OCI-LY7 (cell line): ENCODE results near the gene CCDC73. TPM values are rescaled to one million over a fixed set of nuclear protein-coding genes. Genes with fewer than 3 reads are reported as not detected.
"Not testable (repeated sequence)": the region's sequence is repeated elsewhere in the genome, so short reads cannot be mapped to it uniquely, and the experiment has no call there.

Source experiments
- BruUV-seq: library from RNA; stranded (reverse); fragments of 400-500 nt; replicated peaks from 2 replicates; lab custom pipeline; 2021; lab: Mats Ljungman, UMichigan
- CTCF ChIA-PET: fragments of 300-600 bp; sonication (Branson Sonifier 250); formaldehyde crosslinking; loops from one replicate; lab custom pipeline; 2022; ENCODE audit warnings: antibody characterized with exemption; ENCODE audit not compliant: unreplicated experiment; lab: Charles Lee
- POLR2A ChIA-PET: fragments of 300-600 bp; sonication (Branson Sonifier 250); formaldehyde crosslinking; loops from one replicate; lab custom pipeline; 2022; ENCODE audit warnings: antibody characterized with exemption; lab: Charles Lee
- DNase-seq: peaks from one replicate; pipeline ENCODE4 v3.0.0-alpha.2; 2015; ENCODE audit warnings: low spot score
- H2AFZ ChIP-seq: fragments of 200-600 bp; sonication (generic), shearing (Covaris generic); 2 replicates; pipeline ENCODE4 v1.6.1; 2014; ENCODE audit warnings: mild to moderate bottlenecking, antibody characterized with exemption, low read length, moderate library complexity
- H3K27ac ChIP-seq: fragments of 200-600 bp; sonication (generic); 2 replicates; pipeline ENCODE4 v1.5.1; 2014; ENCODE audit warnings: mixed run types, low read depth, mild to moderate bottlenecking, moderate library complexity, low read length, inconsistent platforms; ENCODE audit not compliant: poor library complexity, severe bottlenecking
- H3K36me3 ChIP-seq: fragments of 200-600 bp; sonication (generic); 2 replicates; pipeline ENCODE4 v1.6.1; 2014; ENCODE audit warnings: mild to moderate bottlenecking, antibody characterized with exemption, low read length, moderate library complexity, mixed read lengths; ENCODE audit not compliant: insufficient read depth
- H3K4me1 ChIP-seq: fragments of 200-600 bp; sonication (generic); 2 replicates; pipeline ENCODE4 v1.5.1; 2014; ENCODE audit warnings: mild to moderate bottlenecking, low read length; ENCODE audit not compliant: insufficient read depth, poor library complexity, severe bottlenecking
- H3K4me2 ChIP-seq: fragments of 200-600 bp; sonication (generic); 2 replicates; pipeline ENCODE4 v1.6.1; 2014; ENCODE audit warnings: mild to moderate bottlenecking, low read length
- H3K4me3 ChIP-seq: fragments of 200-600 bp; sonication (generic); 2 replicates; pipeline ENCODE4 v1.5.1; 2014; ENCODE audit warnings: mild to moderate bottlenecking, low read depth, low read length; ENCODE audit not compliant: poor library complexity, severe bottlenecking
- H3K79me2 ChIP-seq: fragments of 200-600 bp; sonication (generic); 2 replicates; pipeline ENCODE4 v1.6.1; 2016; ENCODE audit warnings: low read depth, mild to moderate bottlenecking, low read length, moderate library complexity, mixed read lengths; ENCODE audit not compliant: insufficient read depth
- H3K9me2 ChIP-seq: fragments of 200-600 bp; sonication (generic); 2 replicates; pipeline ENCODE4 v1.6.1; 2016; ENCODE audit warnings: mild to moderate bottlenecking, low read length, mixed read lengths; ENCODE audit not compliant: insufficient read depth
- H3K9me3 ChIP-seq: fragments of 200-600 bp; sonication (generic); 2 replicates; pipeline ENCODE4 v1.6.1; 2014; ENCODE audit warnings: mild to moderate bottlenecking, mixed run types, low read length, mixed read lengths
- H4K20me1 ChIP-seq: fragments of 200-600 bp; sonication (generic); 2 replicates; pipeline ENCODE4 v1.6.1; 2014; ENCODE audit warnings: mild to moderate bottlenecking, antibody characterized with exemption, low read length, moderate library complexity, mixed read lengths; ENCODE audit not compliant: insufficient read depth
- EZH2phosphoT487 ChIP-seq: fragments of 200-600 bp; sonication (generic); IDR thresholded peaks from 2 replicates; pipeline ENCODE4 v1.6.1; 2018; ENCODE audit warnings: low read depth, borderline replicate concordance, mild to moderate bottlenecking, mixed run types, antibody characterized with exemption, low read length, moderate library complexity, mixed read lengths
- intact Hi-C: fragments of 100-400 bp; cut with micrococcal nuclease; formaldehyde crosslinking; loops from one replicate; pipeline ENCODE4 v1.10.0; 2022; ENCODE audit not compliant: unreplicated experiment
- total RNA-seq, 2 experiments: library from RNA; depleted of rRNA in 1 of 2; stranded (reverse); fragments of >200 nt in 1 of 2; shearing (Covaris generic) in 1 of 2; gene quantifications; 2 replicates each; pipeline ENCODE4 v1.2.3, GENCODE V29; 2014 to 2022
- TF ChIP-seq, protein P1 (sequence below): fragments of 200-600 bp; sonication (generic); conservative IDR thresholded peaks from 2 replicates; pipeline ENCODE4 v1.5.1; 2014; ENCODE audit warnings: mild to moderate bottlenecking, antibody characterized with exemption, low read length, moderate library complexity, mixed read lengths

Gene CCDC73
- total RNA-seq, 2 experiments from 2014 or later: not detected

DNA sequence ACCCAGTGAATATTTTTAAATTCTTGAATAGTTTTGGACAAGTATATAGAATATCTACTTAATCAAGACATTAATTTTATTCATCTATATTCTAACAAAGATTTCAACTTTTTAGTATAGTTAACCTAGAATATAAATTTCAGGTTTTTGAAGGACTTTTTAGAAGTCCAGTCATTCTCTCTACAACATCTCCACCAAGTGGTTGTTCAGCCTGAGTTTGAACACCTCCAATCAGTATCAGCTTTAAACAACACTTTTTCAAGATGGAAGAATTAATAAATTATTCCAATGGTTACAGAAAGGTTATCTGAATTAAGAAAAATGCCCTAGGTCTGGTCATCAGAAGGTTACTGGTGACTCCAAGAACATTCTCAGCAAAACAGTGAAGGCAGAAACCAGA is 179.0 kb downstream of the CCDC73 start:
- TF ChIP-seq, protein P1, sequence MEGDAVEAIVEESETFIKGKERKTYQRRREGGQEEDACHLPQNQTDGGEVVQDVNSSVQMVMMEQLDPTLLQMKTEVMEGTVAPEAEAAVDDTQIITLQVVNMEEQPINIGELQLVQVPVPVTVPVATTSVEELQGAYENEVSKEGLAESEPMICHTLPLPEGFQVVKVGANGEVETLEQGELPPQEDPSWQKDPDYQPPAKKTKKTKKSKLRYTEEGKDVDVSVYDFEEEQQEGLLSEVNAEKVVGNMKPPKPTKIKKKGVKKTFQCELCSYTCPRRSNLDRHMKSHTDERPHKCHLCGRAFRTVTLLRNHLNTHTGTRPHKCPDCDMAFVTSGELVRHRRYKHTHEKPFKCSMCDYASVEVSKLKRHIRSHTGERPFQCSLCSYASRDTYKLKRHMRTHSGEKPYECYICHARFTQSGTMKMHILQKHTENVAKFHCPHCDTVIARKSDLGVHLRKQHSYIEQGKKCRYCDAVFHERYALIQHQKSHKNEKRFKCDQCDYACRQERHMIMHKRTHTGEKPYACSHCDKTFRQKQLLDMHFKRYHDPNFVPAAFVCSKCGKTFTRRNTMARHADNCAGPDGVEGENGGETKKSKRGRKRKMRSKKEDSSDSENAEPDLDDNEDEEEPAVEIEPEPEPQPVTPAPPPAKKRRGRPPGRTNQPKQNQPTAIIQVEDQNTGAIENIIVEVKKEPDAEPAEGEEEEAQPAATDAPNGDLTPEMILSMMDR: peak; percentile 45
- no peak for TF ChIP-seq EZH2phosphoT487
- H3K9me3 ChIP-seq: no peaks in the 10 kb centered on the region
- no peaks in the 10 kb centered on the region for H3K36me3 ChIP-seq
- H3K4me3 ChIP-seq: no peak overlapping the region
- no peaks in the 10 kb centered on the region for H4K20me1 ChIP-seq
- ChIA-PET POLR2A (interaction anchor here (1.2 kb wide), 1 partner anchor 42 kb away, joined by 3 read pairs; no protein-coding TSS in a partner anchor), CTCF (no interaction called here)
- H3K27ac ChIP-seq: no peak overlapping the region
- H3K4me1 ChIP-seq: no peaks in the 10 kb centered on the region
- H2AFZ ChIP-seq: no peak overlapping the region
- H3K4me2 ChIP-seq: no peak overlapping the region
- no TSS peak for BruUV-seq
- intact Hi-C loops: no loop called here
- no peaks in the 10 kb centered on the region for H3K79me2 ChIP-seq
- no peaks in the 10 kb centered on the region for H3K9me2 ChIP-seq
- no peak for DNase-seq

DNA sequence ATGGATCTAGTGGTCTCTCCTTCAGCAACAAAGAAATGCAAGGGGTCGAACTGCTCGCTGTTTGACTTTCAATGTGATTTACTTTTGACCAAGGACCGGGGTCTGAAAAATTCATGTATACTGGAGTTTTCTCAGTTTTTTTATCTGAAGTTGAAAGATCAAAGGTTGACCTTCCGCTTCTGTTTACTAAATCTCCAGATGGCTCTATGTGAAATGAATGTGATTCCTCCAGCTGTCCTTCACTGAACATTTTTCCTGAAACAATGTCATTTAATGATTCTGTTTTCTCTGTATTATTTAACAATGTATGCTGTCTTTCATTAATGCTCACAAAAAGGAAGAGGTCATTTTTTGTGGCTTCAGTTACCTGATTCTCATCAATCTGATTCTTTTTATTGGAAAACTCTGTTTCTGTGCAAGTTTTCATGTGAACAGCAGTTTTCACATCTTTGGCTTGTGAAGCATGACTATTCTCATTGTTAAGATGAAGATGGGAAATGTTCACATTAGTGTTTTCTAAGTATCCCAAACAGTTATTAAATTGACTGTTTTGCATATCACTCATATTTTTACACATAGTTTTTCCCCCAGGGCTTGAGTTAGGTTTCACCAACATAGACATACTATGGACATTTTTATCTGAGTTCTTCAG is 180.8 kb downstream of the CCDC73 start:
- CTCF ChIA-PET: no interaction called here
- POLR2A ChIA-PET: no interaction called here
- no peaks in the 10 kb centered on the region for H3K79me2 ChIP-seq
- intact Hi-C loops: no loop called here
- no peak overlapping the region for H2AFZ ChIP-seq
- no peaks in the 10 kb centered on the region for H4K20me1 ChIP-seq
- no peaks in the 10 kb centered on the region for H3K9me2 ChIP-seq
- TF ChIP-seq, protein P1: no peak
- no peak for TF ChIP-seq EZH2phosphoT487
- no peaks in the 10 kb centered on the region; the same call in 1 of the 2 replicates for H3K36me3 ChIP-seq
- H3K27ac ChIP-seq: no peak overlapping the region
- no peaks in the 10 kb centered on the region for H3K9me3 ChIP-seq
- no TSS peak for BruUV-seq
- H3K4me3 ChIP-seq: no peak overlapping the region
- H3K4me1 ChIP-seq: no peaks in the 10 kb centered on the region
- no peak overlapping the region for H3K4me2 ChIP-seq
- DNase-seq: no peak

DNA sequence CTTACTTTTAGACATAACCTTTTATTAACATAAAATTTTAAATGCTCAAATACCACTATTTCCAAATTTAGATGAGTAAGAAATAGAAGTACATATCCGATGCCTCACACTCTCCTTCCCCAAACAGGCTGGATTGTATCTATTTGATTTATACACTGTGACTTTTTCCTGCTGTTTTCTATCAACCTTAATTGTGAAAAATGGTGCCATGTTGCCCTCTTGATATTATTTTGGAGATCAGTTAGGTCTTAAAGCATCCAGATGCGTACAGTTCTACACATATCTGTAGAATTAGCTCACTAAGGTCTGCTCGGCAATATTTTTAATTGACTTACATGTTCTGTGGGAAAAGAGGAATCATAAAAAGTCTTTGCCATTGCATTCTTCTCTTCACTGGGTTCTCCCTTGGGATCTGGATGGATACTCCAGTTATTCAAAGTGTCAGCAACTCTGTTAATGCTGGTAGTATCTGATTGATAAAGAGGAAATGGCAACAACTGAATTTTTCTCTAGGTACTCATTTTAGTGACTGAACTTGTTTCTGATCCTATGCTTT is 183.6 kb downstream of the CCDC73 start:
- Histone ChIP-seq H3K9me3 (no peaks in the 10 kb centered on the region), H3K4me1 (no peaks in the 10 kb centered on the region), H3K4me2 (no peak overlapping the region), H3K9me2 (no peaks in the 10 kb centered on the region), H2AFZ (no peak overlapping the region), H3K36me3 (peaks cover 21% of the 10 kb centered on the region), H3K27ac (no peak overlapping the region), H4K20me1 (no peaks in the 10 kb centered on the region), H3K79me2 (no peaks in the 10 kb centered on the region), H3K4me3 (no peak overlapping the region)
- CTCF ChIA-PET: no interaction called here
- TF ChIP-seq EZH2phosphoT487: no peak
- TF ChIP-seq, protein P1: no peak
- intact Hi-C loops: no loop called here
- no peak for DNase-seq
- POLR2A ChIA-PET: interaction anchor here (0.6 kb wide), 1 partner anchor 230 kb away, joined by 3 read pairs; no protein-coding TSS in a partner anchor
- BruUV-seq: no TSS peak

DNA sequence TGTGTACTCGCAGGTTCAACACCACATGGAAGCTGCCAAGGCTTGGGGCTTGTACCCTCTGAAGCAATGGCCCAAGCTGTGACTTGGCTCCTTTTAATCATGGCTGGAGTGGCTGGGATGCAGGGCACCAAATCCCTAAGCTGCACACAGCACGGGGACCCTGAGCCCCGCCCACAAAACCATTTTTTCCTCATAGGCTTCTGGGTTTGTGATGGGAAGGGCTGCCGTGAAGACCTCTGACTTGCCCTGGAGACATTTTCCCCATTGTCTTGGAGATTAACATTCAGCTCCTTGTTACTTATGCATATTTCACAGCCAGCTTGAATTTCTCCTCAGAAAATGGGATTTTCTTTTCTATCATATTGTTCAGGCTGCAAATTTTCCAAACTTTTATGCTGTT is 185.6 kb downstream of the CCDC73 start:
- H3K4me1 ChIP-seq, DNase-seq, H2AFZ ChIP-seq, H3K9me3 ChIP-seq, H3K27ac ChIP-seq, BruUV-seq, H3K4me2 ChIP-seq, H3K9me2 ChIP-seq, H4K20me1 ChIP-seq, CTCF ChIA-PET, H3K79me2 ChIP-seq, intact Hi-C loops, H3K4me3 ChIP-seq: not testable (repeated sequence)
- peaks cover 41% of the 10 kb centered on the region for H3K36me3 ChIP-seq
- POLR2A ChIA-PET: interaction anchor here (0.6 kb wide), 1 partner anchor 79 kb away, joined by 3 read pairs; no protein-coding TSS in a partner anchor
